ENCODE results near the gene HIPK2. TPM values are rescaled to one million over a fixed set of nuclear protein-coding genes. Genes with fewer than 3 reads are reported as not detected.

The HIPK2 gene
- total RNA-seq, 6 experiments from 2014 or later: 48.5 to 68.0 (median 59.6) TPM

DNA sequence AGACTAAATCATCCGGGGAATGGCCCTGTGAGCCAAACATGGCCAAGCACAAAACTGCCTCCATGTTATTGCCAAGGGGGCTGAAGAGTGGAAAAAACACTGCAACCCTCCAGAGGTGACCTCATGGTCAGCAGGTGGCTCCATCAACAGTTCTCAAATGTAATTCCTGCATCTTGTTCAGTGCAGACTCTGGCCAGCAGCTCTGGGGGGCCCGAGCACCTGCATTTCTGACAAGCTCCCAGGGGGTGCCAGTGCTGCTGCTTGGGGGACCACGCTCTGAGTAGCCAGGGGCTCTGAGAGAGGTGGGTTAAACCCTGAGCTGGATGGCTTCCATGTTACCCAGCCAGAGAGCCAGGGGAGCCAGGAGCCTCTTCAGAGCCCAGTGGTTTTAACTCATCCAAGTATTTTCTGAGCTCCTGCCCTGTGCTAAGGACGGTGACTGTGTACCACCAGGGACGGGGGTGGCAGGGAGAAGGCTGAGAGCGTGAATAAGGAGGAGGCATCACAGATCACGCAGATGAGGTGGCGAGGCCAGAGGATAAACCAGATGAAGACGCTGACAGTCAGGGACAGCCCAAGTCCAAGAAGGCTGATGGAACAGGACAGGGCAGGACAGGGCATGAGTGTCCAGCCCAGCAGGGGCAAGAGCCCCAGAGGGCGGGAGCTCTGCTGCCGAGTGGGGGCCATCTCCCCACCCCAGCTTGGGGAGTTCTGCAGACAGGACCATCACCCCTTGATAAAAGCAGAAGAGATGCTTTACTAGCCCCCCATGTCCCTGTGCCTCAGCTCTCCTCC is 201.4 kb downstream of the HIPK2 start:
- Histone ChIP-seq H3K27me3 (no peaks in the 10 kb centered on the region), H3K4me1 (no peaks in the 10 kb centered on the region), H3K9me3 (no peaks in the 10 kb centered on the region), H3K27ac (no peak overlapping the region), H3K4me3 (no peak overlapping the region), H3K36me3 (peaks cover 0 to 79% (median 39%) of the 10 kb centered on the region in 4 donors)
- no peak for TF ChIP-seq POLR2A (IDR thresholded peaks at IDR 0.05)
- TF ChIP-seq, protein P1, sequence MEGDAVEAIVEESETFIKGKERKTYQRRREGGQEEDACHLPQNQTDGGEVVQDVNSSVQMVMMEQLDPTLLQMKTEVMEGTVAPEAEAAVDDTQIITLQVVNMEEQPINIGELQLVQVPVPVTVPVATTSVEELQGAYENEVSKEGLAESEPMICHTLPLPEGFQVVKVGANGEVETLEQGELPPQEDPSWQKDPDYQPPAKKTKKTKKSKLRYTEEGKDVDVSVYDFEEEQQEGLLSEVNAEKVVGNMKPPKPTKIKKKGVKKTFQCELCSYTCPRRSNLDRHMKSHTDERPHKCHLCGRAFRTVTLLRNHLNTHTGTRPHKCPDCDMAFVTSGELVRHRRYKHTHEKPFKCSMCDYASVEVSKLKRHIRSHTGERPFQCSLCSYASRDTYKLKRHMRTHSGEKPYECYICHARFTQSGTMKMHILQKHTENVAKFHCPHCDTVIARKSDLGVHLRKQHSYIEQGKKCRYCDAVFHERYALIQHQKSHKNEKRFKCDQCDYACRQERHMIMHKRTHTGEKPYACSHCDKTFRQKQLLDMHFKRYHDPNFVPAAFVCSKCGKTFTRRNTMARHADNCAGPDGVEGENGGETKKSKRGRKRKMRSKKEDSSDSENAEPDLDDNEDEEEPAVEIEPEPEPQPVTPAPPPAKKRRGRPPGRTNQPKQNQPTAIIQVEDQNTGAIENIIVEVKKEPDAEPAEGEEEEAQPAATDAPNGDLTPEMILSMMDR (IDR thresholded peaks at IDR 0.05): no peak
- 98% methylated on average over 6 of the region's 11 CpGs for WGBS (ENCODE audit: insufficient coverage, low coverage, low lambda C conversion rate, missing lambda C conversion rate)
- DNase-seq (no peak), ATAC-seq (peak in 1 of 4 donors; percentile 18)
- intact Hi-C loops (cut with DNase I): no loop called here

DNA sequence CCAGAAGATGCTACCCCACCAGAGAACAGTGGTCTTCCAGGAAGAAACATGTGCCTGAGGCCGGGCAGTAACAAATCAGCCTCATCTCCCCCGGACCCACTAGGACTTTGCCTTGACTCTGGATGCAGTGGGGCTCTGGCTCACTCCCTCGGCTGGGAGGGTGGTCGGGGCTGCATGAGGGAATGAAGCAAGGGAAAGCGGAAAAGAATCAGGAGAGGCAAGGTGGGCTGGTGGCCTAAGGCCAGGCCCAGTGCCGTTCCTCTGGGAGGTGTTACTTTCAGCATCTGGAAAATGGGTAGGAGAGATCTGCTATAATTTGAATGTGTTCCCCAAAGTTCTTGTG is 202.5 kb downstream of the HIPK2 start:
- no peak overlapping the region for H3K27ac ChIP-seq
- H3K9me3 ChIP-seq: no peaks in the 10 kb centered on the region
- H3K36me3 ChIP-seq: peaks cover 0 to 69% (median 35%) of the 10 kb centered on the region in 4 donors
- intact Hi-C loops (cut with DNase I): no loop called here
- H3K27me3 ChIP-seq: no peaks in the 10 kb centered on the region
- no peak overlapping the region for H3K4me3 ChIP-seq
- no peak for TF ChIP-seq POLR2A (IDR thresholded peaks at IDR 0.05)
- TF ChIP-seq, protein P1 (IDR thresholded peaks at IDR 0.05): no peak
- ATAC-seq (no peak), DNase-seq (no peak)
- 96% methylated on average over 4 of the region's 6 CpGs for WGBS (ENCODE audit: insufficient coverage, low coverage, low lambda C conversion rate, missing lambda C conversion rate)
- H3K4me1 ChIP-seq: no peaks in the 10 kb centered on the region

DNA sequence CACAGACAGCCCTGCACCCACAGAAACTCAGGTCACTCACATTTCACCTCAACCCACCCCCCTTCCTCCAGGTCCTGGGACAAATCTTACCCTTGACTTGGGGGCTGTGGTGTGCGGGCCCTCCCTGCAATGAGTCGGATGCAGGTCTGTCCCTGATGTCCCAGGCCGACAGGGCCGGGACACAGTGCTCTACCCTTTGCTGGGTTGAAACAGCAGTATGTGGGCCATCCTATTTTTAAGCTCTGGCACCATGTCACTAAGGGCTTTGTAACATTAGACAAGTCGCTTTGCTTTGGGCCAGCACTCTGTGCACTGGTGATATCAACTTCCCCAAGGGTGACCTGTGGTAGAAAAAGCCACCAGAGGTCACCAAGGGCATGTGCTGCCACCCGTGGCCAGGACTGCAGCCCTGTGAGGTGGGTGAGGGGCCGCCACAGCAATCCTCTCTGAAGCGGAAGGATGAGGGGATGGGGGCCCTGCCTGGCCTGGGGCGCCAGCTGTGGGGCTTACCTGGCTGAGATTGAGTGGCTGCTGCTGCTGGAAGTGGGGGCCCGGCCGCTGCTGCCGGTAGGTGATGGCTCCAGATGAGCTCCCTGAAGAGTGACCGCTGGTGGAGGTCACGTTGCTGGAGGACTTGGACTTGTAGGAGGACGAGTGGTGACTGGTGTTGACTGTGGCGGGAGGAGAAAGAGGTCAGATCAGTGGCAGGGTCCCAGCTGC is 203.0 kb downstream of the HIPK2 start:
- no peak for TF ChIP-seq POLR2A (IDR thresholded peaks at IDR 0.05)
- TF ChIP-seq, protein P1 (IDR thresholded peaks at IDR 0.05): no peak
- H3K27ac ChIP-seq: no peak overlapping the region
- H3K27me3 ChIP-seq: no peaks in the 10 kb centered on the region
- no peaks in the 10 kb centered on the region for H3K9me3 ChIP-seq
- H3K4me1 ChIP-seq: no peaks in the 10 kb centered on the region
- ATAC-seq: no peak
- DNase-seq: no peak
- H3K4me3 ChIP-seq: no peak overlapping the region
- WGBS (ENCODE audit: insufficient coverage, low coverage, low lambda C conversion rate, missing lambda C conversion rate): 71% methylated on average over 5 of the region's 16 CpGs
- intact Hi-C loops (cut with DNase I): no loop called here
- peaks cover 0 to 63% (median 34%) of the 10 kb centered on the region in 4 donors for H3K36me3 ChIP-seq

DNA sequence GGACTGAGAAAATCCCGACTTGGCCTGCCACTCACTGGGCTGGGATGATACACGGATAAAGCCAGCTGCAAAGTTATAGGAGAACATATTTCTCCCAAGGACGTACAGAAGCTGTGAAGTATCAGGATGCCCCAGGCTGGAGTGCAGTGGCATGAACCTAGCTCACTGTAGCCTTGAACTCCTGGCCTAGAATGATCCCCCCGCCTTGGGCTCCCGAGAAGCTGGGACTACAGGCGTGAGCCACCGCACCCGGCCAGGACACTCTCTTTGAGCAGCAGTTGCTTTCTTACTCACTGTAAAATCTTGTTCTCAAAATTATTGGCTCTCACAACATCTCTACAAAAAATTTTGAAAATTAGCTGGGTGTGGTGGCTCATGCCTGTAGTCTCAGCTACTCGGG is 203.9 kb downstream of the HIPK2 start:
- Histone ChIP-seq H3K9me3 (no peaks in the 10 kb centered on the region), H3K27me3 (no peaks in the 10 kb centered on the region), H3K4me3 (no peak overlapping the region), H3K4me1 (no peaks in the 10 kb centered on the region), H3K36me3 (peaks cover 0 to 63% (median 36%) of the 10 kb centered on the region in 4 donors), H3K27ac (no peak overlapping the region)
- 94% methylated on average over 3 of the region's 9 CpGs for WGBS (ENCODE audit: insufficient coverage, low coverage, low lambda C conversion rate, missing lambda C conversion rate)
- ATAC-seq (no peak), DNase-seq (no peak)
- intact Hi-C loops (cut with DNase I): no loop called here
- no peak for TF ChIP-seq POLR2A (IDR thresholded peaks at IDR 0.05)
- TF ChIP-seq, protein P1 (IDR thresholded peaks at IDR 0.05): no peak
